CD4-positive, alpha-beta T cell treated with Interleukin-12 subunit alpha and Interleukin-12 subunit beta, for 1 hour (primary cell): ENCODE measurements around the gene MARCHF4.
"Not testable (repeated sequence)": the region's sequence is repeated elsewhere in the genome, so short reads cannot be mapped to it uniquely, and the experiment has no call there.

ENCODE experiments used
- DNase-seq: peaks from one replicate; pipeline ENCODE4 v3.0.0-alpha.2; 2020

The MARCHF4 gene

DNA sequence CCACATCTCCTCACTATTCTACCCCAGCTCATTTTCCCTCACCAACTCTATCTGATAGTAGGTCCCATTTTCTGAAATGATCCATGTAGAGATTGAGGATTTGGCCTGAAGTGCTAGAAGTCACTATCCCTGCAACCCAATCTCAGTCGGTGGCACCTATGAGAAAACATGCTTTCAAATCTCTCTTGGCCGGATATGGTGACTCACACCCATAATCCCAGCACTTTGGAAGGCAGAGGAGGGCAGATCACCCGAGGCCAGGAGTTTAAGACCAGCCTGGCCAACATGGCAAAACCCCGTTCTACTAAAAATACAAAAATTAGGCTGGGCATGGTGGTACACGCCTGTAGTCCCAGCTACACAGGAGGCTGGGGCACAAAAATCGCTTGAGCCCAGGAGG, 19.1 kb upstream of the MARCHF4 start:
- no peak for DNase-seq

DNA sequence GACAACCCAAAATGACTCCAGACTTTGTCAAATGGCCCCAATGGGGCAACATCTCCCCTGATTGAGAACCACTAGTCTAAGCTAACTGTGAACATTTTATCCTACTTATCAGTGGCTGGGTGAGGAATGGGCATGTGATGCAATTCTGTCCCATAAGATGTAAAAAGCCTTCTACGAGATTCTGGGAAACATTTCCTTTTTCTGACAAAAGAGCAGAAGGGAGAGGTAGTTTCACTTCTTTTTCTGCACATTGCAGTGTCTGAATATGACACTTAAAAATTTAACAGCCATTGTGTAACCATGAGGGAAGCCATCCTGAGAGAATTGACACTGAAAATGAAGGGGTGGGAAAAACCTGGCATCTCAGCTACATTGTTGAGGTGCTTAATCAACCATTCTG, 17.3 kb upstream of the MARCHF4 start:
- DNase-seq, result no peak

DNA sequence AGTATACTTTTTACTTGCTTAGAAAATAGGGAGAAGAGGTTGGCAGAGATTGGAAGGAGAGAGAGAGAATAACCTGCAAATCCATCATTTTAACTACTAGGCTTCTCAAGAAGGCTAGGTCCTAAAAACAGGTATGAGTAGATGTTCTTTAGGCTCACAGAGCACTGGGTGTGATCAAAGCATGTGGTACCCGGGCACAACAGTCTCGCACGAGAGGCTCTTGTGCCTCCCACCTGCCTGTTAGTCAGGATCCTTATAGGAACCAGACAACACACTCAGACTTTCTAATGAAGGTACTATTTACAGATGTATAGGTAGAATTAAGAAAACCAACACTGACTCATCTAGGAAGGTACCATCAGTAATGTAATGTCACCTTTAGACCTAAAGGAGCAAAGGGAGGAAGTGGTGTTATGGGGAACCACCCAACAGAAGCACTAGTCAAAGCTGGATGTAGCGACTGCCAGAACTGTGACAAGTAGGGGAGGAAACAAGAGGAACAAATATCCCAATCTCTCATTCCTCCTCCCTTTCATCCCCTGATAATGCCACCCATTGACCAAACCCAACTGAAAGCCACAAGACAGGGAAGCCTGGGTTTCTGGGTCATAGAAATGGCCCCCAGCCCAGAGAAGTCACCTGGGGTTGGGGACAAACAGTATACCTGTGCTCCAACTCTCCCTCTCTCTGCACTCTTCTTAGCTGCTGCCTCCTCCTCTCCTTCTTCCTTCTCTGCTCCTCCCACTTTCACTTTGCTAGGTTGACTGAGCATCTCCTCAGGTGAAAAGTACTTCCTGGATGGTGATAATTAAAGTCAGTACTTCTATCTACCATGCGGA, 16.0 kb upstream of the MARCHF4 start:
- DNase-seq, result peak; percentile 43

DNA sequence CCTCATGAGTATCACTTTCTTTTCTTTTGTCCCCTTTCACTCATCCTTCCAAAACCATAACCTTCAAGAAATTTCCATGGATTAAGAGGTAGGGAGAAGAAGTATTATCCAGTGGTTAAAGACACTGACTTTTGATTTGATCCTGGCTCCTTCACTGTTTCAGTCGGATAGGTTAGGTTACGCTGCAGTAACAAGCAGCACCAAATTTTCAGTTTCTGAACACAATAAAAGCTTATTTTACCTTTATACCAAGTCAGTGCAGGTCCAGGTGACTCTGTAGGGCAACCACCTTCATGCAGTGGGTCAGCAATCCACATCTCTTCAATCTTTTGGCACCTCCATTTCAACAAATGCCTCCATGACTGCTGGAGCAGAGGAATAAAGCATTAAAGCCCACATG, 15.0 kb upstream of the MARCHF4 start:
- no peak for DNase-seq

- no peak for DNase-seq
These were observed 13.2 kb upstream of the MARCHF4 start for GRCh38 chr2:216385478-216385877.

DNA sequence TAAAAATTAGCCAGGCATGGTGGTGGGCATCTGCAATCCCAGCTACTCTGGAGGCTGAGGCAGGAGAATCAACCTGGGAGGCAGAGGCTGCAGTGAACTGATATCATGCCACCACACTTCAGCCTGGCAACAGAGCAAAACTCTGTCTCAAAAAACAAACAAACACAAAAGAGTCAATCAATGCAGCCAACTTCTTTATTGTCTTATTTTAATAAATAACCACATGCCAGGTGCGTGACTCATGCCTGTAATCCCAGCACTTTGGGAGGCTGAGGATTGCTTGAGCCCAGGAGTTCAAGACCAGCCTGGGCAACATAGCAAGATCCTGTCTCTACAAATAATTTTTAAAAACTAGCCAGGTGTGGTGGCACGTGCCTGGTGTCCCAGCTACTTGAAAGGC, 12.1 kb upstream of the MARCHF4 start:
- not testable (repeated sequence) for DNase-seq

DNA sequence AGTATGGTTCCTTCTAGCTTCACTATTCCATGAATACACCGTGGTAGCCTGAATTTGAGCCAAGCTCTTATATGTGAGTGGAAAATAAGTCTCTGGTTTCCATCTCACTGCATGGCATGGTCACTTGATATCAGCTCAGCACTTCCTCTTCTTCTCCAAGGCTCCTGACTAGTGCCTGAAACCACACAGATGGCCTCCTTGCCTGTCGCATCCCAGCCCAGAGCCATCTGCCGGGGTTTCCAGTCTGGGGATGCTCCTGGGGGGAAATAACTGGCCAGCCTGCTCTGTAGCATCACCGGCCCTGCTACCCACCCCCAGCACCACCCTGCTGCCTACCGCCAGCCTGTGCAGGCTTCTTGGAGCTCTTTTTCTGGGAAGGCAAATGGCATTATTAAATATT, 7.7 kb upstream of the MARCHF4 start:
- no peak for DNase-seq

- DNase-seq, result no peak
These were observed 3.0 kb upstream of the MARCHF4 start for GRCh38 chr2:216375286-216375685.

DNA sequence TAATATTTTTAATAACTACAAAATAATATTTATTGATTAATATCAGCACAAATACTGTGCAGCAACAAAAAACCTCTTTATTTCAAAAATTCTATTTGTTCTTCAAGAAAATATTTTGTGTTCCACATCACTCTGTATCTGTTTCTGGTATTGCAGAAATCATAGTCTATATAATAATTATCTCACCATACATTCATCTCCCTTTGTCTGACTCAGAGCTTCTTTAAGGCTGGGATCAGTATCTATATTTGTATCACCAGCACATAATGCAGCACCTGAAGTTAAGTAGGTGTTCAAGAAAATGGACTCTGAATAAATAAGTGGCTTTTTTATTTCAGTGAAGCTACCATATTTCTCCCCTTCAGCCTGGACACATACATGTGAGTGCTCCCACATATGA, 1.6 kb upstream of the MARCHF4 start:
- DNase-seq, result no peak

DNA sequence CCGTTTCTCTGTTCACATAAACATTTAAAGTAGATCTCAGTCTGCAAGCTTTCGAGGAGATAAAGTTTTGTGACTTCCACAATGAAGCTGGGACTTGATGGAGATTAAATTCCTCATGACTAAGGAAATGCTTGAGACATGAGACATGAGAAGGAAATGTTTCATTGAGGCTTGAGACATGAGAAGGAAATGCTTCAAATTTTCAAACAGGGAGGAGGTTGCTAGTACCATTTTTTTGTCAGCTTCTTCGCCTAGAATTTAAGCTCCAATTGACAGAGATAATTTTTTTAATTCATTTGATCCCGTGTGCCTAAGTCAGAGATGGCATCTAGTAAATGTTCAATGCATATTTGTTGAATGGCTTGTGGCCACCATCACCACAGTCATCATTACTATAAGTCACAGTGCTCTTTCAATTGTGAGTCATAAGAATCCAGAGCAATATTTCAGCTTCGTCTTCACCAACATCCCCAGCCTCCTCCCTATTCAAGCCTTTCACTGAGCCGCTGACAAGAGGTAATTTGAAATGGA, 543 bp upstream of the MARCHF4 start:
- DNase-seq, result no peak

DNA sequence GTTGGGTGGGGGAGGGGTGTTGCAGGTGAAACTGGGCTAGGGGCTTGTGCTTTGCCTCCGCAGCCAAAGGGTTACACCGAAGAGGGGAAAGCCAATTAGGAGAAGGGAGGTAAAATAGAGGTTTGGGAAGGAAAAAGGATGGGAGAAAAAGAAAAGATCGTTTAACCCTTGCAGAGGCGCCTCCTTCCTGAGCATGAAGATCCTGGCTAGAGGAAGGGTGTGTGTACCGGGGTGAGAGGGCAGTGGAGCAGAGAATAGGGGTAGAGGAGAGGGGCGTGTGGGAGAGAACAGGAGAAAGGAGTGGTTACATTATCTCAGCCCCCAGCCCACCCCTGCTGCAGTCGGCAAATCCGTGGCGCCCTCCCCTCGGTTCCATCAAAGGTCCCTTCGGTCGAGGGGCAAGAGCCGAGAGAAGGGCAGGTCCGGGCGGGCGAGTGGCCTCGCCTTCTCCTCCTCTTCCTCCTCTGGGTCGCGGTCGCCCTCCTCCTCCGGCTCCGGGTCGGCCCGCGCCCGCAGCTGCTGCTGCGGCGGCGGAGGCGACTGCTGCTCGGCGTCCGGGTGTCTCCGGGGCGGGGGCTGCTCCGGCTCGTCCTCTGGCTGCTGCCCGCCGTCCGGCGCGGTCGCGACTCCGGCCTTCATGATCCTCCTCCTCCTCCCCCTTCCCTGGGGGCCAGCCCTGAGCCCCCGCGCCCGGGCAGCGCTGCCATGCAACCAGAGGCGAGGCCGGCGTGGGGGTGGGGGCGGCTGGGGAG, 1.1 kb downstream of the MARCHF4 start:
- no peak for DNase-seq

DNA sequence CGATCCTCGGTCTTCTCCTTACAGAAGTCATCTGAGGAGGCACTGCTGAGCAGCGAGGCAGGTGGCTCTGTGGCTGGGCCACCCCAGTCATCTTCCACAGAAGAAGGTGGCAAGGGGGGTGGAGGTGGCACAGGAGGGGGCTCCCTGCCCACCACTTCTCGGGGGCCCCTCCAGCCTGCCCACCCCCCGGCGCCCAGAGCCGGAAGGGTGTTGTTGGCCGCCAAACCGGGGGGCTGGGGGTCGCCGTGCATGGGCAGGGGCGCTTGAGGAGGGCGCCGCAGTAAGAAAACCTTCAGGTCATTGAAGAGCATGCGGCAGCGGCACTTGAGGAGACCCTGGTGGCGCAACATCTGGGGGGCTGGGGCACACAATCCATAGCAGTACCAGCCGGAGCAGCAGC, 2.5 kb downstream of the MARCHF4 start:
- DNase-seq, result no peak

DNA sequence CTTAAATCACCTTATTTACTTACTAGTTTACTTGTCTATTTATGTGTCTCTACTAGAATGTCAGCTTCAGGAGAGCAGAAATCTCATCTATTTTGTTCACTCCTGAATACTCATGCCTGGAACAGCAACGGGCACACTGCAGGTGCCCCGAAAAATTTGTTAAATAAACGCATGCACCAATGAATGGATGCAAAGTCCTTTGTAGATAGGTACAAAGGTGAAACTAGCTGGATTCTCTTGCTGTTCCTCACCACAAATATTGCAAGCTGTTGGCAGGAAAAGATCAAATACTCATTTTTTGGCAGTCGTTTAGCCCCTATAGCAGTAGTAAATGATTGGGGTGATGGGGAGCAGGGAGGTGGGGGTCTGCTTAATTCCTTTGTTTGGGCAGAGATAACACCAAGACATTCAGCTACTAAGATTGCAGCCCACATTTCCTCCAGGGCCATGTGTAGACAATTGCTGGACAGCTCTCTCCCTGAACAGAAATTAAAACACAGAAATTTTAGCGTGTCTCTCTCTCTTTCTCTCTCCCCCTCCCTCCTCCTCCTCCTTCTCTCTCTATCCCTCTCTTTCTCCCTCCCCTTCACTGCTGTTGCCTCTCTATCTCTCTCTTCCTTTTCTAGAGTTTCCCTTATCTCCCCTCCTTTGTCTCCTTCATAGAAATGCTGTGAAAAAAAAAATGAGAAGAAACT, 5.4 kb downstream of the MARCHF4 start:
- DNase-seq, result no peak

DNA sequence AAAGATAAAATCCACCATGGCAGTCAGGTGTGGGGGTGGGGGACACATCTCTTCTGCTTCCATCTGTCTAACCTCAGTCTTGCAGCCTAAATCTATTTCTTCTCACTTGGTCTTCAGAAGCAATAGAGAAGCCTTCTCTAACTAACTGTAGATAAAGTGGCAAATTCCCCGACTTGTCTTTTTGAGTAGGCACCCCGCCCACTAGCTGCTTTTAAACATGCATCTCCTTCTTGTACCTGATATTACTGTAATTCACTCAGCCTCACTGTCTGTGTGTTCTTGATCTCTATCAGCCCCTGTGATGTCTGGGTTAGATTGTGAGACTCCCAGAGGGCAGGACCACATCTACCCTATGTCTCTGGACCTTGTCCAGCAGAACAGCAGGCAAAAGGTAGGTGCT, 6.8 kb downstream of the MARCHF4 start:
- no peak for DNase-seq

GRCh38 chr2:216363221-216363620, 9.1 kb downstream of the MARCHF4 start:
- DNase-seq, result no peak

GRCh38 chr2:216362730-216363129, 9.6 kb downstream of the MARCHF4 start:
- no peak for DNase-seq

GRCh38 chr2:216355711-216356110, 16.6 kb downstream of the MARCHF4 start:
- DNase-seq, result no peak

GRCh38 chr2:216354306-216354705, 18.0 kb downstream of the MARCHF4 start:
- DNase-seq, result no peak

DNA sequence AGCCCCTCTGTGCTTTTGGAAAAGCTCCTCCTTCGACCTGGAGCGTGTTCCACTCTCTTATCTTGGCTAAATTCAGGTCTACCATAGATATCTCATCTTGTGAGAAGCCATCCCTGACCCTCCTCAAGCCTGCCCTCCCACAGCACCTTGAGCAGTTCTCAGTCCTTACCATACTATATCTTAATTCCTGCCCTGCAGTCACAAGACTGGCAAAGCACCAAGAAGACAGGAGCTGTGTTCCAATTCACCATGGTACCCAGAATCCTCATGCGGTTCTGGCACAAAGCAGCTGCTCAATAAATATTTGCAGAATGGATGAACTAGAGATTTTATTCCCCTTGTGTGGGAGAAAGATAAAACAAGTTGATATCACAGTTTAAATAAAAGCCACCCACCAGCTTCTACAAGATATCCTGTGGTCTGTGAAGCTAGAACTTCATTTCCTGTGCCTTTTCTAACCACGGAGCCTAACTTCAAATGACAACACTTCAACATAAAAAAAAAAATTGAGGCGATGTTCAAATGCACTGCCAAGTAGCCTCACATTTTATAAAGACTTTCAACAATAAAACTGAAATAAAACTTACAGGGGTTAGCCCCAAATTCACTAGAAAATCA, 19.5 kb downstream of the MARCHF4 start:
- DNase-seq, result peak; percentile 58

DNA sequence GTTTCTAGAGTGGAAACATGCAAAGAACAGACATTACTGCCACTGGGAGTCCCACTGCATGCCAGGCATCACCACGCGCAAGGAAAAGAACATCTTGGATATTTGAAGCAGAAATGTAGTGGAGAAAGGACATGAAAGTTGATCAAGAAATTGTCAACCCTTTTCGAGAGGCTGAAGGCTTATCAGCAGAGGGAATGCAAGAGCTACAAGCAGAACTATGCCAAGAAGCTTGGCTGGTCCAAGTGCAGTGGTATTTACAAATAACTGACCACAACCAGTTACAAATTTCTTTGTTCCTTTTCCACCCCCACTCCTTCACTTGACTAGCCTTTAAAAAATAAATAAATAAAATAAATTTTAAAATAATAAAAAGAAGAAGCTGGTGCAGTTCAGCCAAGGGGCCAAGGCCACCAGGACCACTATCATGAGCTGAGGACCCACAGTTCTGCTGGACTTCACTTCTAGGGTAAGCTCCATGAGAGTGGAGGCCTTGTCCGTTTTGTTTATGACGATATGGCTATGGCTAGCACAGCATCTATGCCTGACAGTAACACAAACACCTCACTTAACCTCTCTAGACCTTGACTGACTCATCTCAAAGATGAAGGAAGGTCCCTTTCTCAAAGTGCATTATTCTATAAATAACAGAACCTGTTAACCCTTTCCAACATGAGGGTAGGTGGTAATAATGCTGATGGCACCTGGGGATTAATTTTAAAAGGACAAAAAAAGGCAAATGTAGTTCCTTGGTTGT, 20.9 kb downstream of the MARCHF4 start:
- no peak for DNase-seq

- peak; percentile 43 for DNase-seq
These were observed 22.0 kb downstream of the MARCHF4 start for GRCh38 chr2:216350214-216350791.

DNA sequence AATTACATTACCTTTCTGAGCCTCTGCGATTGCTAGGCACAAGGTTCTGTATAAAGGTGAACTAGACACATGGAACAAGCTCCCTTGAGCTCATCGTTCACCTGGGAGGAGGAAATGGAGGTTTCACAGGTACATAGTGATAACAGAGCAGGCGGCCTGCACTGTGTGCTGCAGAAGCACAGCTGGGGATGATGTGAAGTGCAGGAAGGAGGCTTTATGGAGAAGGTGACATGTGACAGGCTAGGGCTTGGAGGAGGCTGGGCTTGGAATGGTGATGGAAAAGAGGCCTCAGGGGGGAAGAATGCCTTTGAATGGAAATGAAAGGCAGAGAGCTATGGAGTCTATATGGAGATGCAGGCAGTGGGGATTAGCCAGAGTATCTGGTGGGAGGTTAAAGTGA, 22.9 kb downstream of the MARCHF4 start:
- no peak for DNase-seq
